ENCODE measurements around the gene DHODH. TPM values are rescaled to one million over a fixed set of nuclear protein-coding genes. Genes with fewer than 3 reads are reported as not detected.

Gene DHODH
- polyA plus RNA-seq, 1 donor from 2014 or later: 3.8 TPM

DNA sequence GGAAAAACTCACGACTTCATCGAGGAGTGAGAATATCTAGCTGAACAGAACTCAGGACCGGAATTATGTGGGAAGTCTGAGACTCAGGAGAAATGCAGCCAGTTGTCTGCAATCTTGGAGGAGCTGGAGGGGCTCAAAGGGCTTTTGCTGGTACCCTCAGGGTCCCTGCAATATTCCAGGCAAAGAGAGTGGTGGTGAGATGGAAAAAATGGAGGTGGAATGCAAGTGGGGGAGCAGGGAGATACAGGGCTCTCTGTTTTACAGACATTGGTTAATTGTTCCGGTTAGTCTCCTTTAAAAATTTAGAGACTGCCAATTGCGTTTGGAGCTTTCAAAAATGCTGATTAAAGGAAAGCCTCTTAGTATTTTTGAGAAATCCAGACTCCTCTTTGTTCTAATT lies 27.6 kb downstream of the DHODH start:
- H3K4me3 ChIP-seq (ENCODE audit: low read length): no peak overlapping the region
- no peak for TF ChIP-seq TAF1 (IDR thresholded peaks at IDR 0.05; ENCODE audit: low read depth)
- no peak for TF ChIP-seq RAD21 (conservative IDR thresholded peaks at IDR 0.05)
- TF ChIP-seq, protein P1, sequence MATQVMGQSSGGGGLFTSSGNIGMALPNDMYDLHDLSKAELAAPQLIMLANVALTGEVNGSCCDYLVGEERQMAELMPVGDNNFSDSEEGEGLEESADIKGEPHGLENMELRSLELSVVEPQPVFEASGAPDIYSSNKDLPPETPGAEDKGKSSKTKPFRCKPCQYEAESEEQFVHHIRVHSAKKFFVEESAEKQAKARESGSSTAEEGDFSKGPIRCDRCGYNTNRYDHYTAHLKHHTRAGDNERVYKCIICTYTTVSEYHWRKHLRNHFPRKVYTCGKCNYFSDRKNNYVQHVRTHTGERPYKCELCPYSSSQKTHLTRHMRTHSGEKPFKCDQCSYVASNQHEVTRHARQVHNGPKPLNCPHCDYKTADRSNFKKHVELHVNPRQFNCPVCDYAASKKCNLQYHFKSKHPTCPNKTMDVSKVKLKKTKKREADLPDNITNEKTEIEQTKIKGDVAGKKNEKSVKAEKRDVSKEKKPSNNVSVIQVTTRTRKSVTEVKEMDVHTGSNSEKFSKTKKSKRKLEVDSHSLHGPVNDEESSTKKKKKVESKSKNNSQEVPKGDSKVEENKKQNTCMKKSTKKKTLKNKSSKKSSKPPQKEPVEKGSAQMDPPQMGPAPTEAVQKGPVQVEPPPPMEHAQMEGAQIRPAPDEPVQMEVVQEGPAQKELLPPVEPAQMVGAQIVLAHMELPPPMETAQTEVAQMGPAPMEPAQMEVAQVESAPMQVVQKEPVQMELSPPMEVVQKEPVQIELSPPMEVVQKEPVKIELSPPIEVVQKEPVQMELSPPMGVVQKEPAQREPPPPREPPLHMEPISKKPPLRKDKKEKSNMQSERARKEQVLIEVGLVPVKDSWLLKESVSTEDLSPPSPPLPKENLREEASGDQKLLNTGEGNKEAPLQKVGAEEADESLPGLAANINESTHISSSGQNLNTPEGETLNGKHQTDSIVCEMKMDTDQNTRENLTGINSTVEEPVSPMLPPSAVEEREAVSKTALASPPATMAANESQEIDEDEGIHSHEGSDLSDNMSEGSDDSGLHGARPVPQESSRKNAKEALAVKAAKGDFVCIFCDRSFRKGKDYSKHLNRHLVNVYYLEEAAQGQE (IDR thresholded peaks at IDR 0.05; ENCODE audit: borderline replicate concordance): no peak
- TF ChIP-seq MXI1 (conservative IDR thresholded peaks at IDR 0.05; ENCODE audit: poor library complexity, severe bottlenecking): no peak
- no peak for TF ChIP-seq EP300 (conservative IDR thresholded peaks at IDR 0.05; ENCODE audit: poor library complexity, severe bottlenecking)
- no peak for TF ChIP-seq SMC3 (conservative IDR thresholded peaks at IDR 0.05; ENCODE audit: poor library complexity)
- TF ChIP-seq, protein P2, sequence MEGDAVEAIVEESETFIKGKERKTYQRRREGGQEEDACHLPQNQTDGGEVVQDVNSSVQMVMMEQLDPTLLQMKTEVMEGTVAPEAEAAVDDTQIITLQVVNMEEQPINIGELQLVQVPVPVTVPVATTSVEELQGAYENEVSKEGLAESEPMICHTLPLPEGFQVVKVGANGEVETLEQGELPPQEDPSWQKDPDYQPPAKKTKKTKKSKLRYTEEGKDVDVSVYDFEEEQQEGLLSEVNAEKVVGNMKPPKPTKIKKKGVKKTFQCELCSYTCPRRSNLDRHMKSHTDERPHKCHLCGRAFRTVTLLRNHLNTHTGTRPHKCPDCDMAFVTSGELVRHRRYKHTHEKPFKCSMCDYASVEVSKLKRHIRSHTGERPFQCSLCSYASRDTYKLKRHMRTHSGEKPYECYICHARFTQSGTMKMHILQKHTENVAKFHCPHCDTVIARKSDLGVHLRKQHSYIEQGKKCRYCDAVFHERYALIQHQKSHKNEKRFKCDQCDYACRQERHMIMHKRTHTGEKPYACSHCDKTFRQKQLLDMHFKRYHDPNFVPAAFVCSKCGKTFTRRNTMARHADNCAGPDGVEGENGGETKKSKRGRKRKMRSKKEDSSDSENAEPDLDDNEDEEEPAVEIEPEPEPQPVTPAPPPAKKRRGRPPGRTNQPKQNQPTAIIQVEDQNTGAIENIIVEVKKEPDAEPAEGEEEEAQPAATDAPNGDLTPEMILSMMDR (IDR thresholded peaks at IDR 0.05; ENCODE audit: poor library complexity, severe bottlenecking): no peak
- TF ChIP-seq POLR2AphosphoS5 (IDR thresholded peaks at IDR 0.05): no peak
- TF ChIP-seq EZH2 (IDR thresholded peaks at IDR 0.05; ENCODE audit: borderline replicate concordance, insufficient read depth, low read length, poor library complexity, severe bottlenecking): no peak
- no peaks in the 10 kb centered on the region for H3K36me3 ChIP-seq (ENCODE audit: insufficient read depth, low read length)
- H3K9me2 ChIP-seq (ENCODE audit: insufficient read depth, low read length): no peaks in the 10 kb centered on the region
- H4K20me1 ChIP-seq (ENCODE audit: insufficient read depth): no peaks in the 10 kb centered on the region
- H3K4me2 ChIP-seq (ENCODE audit: low read length): no peak overlapping the region
- H3K9me3 ChIP-seq (ENCODE audit: low read length): no peaks in the 10 kb centered on the region
- no peaks in the 10 kb centered on the region for H3F3A ChIP-seq (ENCODE audit: insufficient read depth, low read length, poor library complexity, severe bottlenecking)
- no peak overlapping the region for H3K27ac ChIP-seq (ENCODE audit: low read length)
- H3K27me3 ChIP-seq (ENCODE audit: insufficient read depth, low read depth, low read length): no peaks in the 10 kb centered on the region
- H3K79me2 ChIP-seq (replicated peaks; ENCODE audit: insufficient read depth, low read length): no peaks in the 10 kb centered on the region
- no peak overlapping the region for H2AFZ ChIP-seq (ENCODE audit: low read depth, low read length)
- no peak overlapping the region for H3K9ac ChIP-seq (ENCODE audit: low read length)

- TF ChIP-seq EZH2 (IDR thresholded peaks at IDR 0.05; ENCODE audit: borderline replicate concordance, insufficient read depth, low read length, poor library complexity, severe bottlenecking): no peak
- no peak for TF ChIP-seq POLR2AphosphoS5 (IDR thresholded peaks at IDR 0.05)
- TF ChIP-seq, protein P1 (IDR thresholded peaks at IDR 0.05; ENCODE audit: borderline replicate concordance): no peak
- TF ChIP-seq MXI1 (conservative IDR thresholded peaks at IDR 0.05; ENCODE audit: poor library complexity, severe bottlenecking): no peak
- TF ChIP-seq TAF1 (IDR thresholded peaks at IDR 0.05; ENCODE audit: low read depth): no peak
- TF ChIP-seq RAD21 (conservative IDR thresholded peaks at IDR 0.05): no peak
- no peak for TF ChIP-seq SMC3 (conservative IDR thresholded peaks at IDR 0.05; ENCODE audit: poor library complexity)
- no peak for TF ChIP-seq EP300 (conservative IDR thresholded peaks at IDR 0.05; ENCODE audit: poor library complexity, severe bottlenecking)
- TF ChIP-seq, protein P2 (IDR thresholded peaks at IDR 0.05; ENCODE audit: poor library complexity, severe bottlenecking): no peak
- Histone ChIP-seq H3K27ac (ENCODE audit: low read length) (no peak overlapping the region), H2AFZ (ENCODE audit: low read depth, low read length) (no peak overlapping the region), H3K4me3 (ENCODE audit: low read length) (no peak overlapping the region), H3K9ac (ENCODE audit: low read length) (no peak overlapping the region), H4K20me1 (ENCODE audit: insufficient read depth) (no peaks in the 10 kb centered on the region), H3K9me3 (ENCODE audit: low read length) (no peaks in the 10 kb centered on the region), H3K36me3 (ENCODE audit: insufficient read depth, low read length) (no peaks in the 10 kb centered on the region), H3K9me2 (ENCODE audit: insufficient read depth, low read length) (no peaks in the 10 kb centered on the region), H3K79me2 (replicated peaks; ENCODE audit: insufficient read depth, low read length) (no peaks in the 10 kb centered on the region), H3K4me2 (ENCODE audit: low read length) (no peak overlapping the region), H3K27me3 (ENCODE audit: insufficient read depth, low read depth, low read length) (no peaks in the 10 kb centered on the region), H3F3A (ENCODE audit: insufficient read depth, low read length, poor library complexity, severe bottlenecking) (no peaks in the 10 kb centered on the region)
Observed at GRCh38 chr16:72042157-72042660, 33.7 kb downstream of the DHODH start.
